Gastroesophageal sphincter (tissue), 2 donors: ENCODE data around the gene CYP2D6.

ENCODE experiments used
- EP300 ChIP-seq: sonication (generic); formaldehyde crosslinking; IDR thresholded peaks from one replicate; pipeline ENCODE4 v1.6.1; 2017; ENCODE audit warnings: antibody characterized with exemption, mild to moderate bottlenecking
- POLR2AphosphoS5 ChIP-seq: sonication (generic); formaldehyde crosslinking; IDR thresholded peaks from one replicate; pipeline ENCODE4 v1.6.1; 2017; ENCODE audit warnings: antibody characterized with exemption

GRCh38 chr22:42076764-42077485 lies 53.7 kb downstream of the CYP2D6 start:
- TF ChIP-seq EP300: no peak
- TF ChIP-seq POLR2AphosphoS5: no peak
